PC-9 (cell line): Measurements from ENCODE around the gene SLC4A2.
"Not testable (repeated sequence)": the region's sequence is repeated elsewhere in the genome, so short reads cannot be mapped to it uniquely, and the experiment has no call there.

ENCODE experiments used
- CTCF ChIP-seq: fragments of 200-600 bp; sonication (generic); conservative IDR thresholded peaks from 2 replicates; pipeline ENCODE4 v1.6.1; 2017; ENCODE audit warnings: mixed run types, antibody characterized with exemption, mild to moderate bottlenecking, moderate library complexity
- EZH2 ChIP-seq: fragments of 200-600 bp; sonication (generic); IDR thresholded peaks from 2 replicates; pipeline ENCODE4 v1.8.0; 2017; ENCODE audit warnings: antibody characterized with exemption, low read depth

DNA sequence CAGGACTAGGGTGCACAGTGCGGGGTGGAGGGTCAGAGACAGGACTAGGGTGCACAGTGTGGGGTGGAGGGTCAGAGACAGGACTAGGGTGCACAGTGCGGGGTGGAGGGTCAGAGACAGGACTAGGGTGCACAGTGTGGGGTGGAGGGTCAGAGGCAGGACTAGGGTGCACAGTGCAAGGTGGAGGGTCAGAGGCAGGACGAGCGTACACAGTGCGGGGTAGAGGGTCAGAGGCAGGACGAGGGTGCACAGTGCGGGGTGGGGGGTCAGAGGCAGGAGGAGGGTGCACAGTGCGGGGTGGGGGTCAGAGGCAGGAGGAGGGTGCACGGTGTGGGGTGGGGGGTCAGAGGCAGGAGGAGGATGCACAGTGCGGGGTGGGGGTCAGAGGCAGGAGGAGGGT is 15.9 kb upstream of the SLC4A2 start:
- TF ChIP-seq CTCF, EZH2: not testable (repeated sequence)
